Motor neuron (in vitro differentiated cells): ENCODE results near the gene CACNA2D1. TPM values are rescaled to one million over a fixed set of nuclear protein-coding genes. Genes with fewer than 3 reads are reported as not detected.

Experiments used
- ATAC-seq, 8 experiments: fragments of 200-7000 bp; cut with Tn5 transposase; replicated peaks in 6 of 8; 2 replicates each; pipeline ENCODE4 v1.8.0; 2021; ENCODE audit warnings: mild to moderate bottlenecking in 8 of 8, moderate library complexity in 8 of 8
- H3K27ac ChIP-seq, 2 donors: fragments of 250-450 bp; sonication (Bioruptor Pico); 2 replicates each; pipeline ENCODE4 v1.9.0; 2021; ENCODE audit warnings: antibody characterized with exemption in 2 of 2, mild to moderate bottlenecking in 2 of 2, moderate library complexity in 1 of 2
- H3K4me1 ChIP-seq, 2 donors: fragments of 250-450 bp; sonication (Bioruptor Pico); replicated peaks in 1 of 2; 2 replicates each; pipeline ENCODE4 v1.6.1; 2021; ENCODE audit warnings: antibody characterized with exemption in 2 of 2, mild to moderate bottlenecking in 2 of 2, moderate library complexity in 1 of 2
- H3K4me3 ChIP-seq, 5 donors: fragments of 250-450 bp; sonication (Bioruptor Pico); 2 replicates each; pipeline ENCODE4 v1.9.0; 2021; ENCODE audit warnings: antibody characterized with exemption in 5 of 5, mild to moderate bottlenecking in 5 of 5, moderate library complexity in 4 of 5
- WGBS, 10 experiments: fragments of 450-650 bp; shearing (Covaris generic); methylation state at CpG; one replicate each; pipeline ENCODE4 v1.0.0; 2022; 5-methylcytosine and 5-hydroxymethylcytosine counted together
- in situ Hi-C, 9 experiments: fragments of 400-800 bp; cut with MboI; loops; one replicate each; pipeline ENCODE4 v1.15.0; 2021; ENCODE audit warnings: low sequenced_read_pairs in 9 of 9, low pct_unique_long_range_greater_than_20kb in 2 of 9; ENCODE audit not compliant: unreplicated experiment in 9 of 9
- total RNA-seq, 8 experiments: library from RNA; unstranded; fragments of 300-600 nt; gene quantifications; 2 replicates each; pipeline versions ENCODE4 v1.2.3 to v1.2.4, GENCODE V29; 2022

Gene CACNA2D1
- total RNA-seq, 8 experiments from 2014 or later = 9.7 to 72.9 (median 27.1) TPM

DNA sequence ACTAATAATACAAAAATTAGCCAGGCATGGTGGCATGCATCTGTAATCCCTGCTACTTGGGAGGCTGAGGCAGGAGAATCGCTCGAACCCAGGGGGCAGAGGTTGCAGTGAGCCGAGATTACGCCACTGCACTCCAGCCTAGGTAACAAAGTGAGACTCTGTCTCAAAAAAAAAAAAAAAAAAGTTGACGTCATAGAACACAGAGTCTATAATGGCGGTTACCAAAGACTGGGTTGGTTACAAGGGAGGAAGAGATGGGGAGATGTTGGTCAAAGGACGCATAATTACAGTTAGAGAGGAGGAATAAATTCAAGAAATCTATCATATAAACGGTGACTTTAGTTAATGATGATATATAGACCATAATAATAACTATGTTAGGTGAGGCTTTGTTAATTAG is 364.1 kb downstream of the CACNA2D1 start:
- ATAC-seq = no peak
- Histone ChIP-seq H3K27ac (no peak overlapping the region), H3K4me3 (no peak overlapping the region), H3K4me1 (peaks cover 0 to 9% of the 10 kb centered on the region in 2 donors)
- 80 to 100% (median 93%) methylated on average over 3 to 8 of the region's 8 CpGs for WGBS, 10 experiments
- in situ Hi-C loops = no loop called here

DNA sequence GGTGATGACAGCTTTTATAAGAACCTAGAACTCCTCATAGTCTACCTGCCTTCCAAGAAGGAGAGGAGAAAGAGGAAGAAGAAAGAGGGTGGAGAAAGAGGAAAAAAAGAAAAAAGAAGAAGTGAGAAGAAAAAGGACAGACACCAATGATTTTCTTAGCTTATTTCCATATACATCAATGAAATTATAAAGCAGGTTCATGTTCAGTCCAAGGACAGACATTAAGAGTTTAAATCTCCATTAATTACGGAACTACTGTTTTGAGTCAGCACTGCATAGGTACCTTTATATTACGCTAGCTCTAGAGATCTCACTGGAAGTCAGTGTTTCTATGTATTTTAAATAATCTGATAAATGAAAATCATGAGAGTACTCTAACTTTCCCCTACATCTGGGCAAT is 364.8 kb downstream of the CACNA2D1 start:
- no peak overlapping the region for H3K27ac ChIP-seq
- in situ Hi-C loops = no loop called here
- no peak overlapping the region for H3K4me3 ChIP-seq
- WGBS, 10 experiments = 80 to 100% (median 98%) methylated on average over 1 to 2 of the region's 2 CpGs; no CpG with 5 or more reads in 2 of the 10 experiments
- no peak for ATAC-seq
- peaks cover 0 to 9% of the 10 kb centered on the region in 2 donors for H3K4me1 ChIP-seq

DNA sequence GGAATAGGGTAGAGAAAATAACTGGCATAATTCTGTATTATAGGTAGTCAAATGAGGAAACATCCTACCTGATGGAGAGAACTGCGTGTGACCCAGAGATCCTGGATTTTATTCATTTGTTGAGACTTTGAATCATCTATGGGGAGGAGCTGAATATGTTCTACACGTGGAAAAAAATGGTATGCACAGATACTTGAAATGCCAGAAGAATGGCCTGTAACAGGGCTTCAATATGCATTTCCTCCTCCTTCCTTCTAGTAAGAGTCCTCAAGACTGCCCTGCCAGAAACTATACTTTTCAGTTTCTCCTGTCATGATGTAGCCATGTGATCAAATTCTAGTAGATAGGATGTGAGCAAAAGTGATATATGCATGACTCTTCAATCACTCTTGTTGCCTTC is 372.1 kb downstream of the CACNA2D1 start:
- H3K4me1 ChIP-seq = no peaks in the 10 kb centered on the region
- no peak overlapping the region for H3K27ac ChIP-seq
- WGBS, 10 experiments = 0 to 88% (median 60%) methylated on average over 1 to 2 of the region's 2 CpGs; no CpG with 5 or more reads in 3 of the 10 experiments
- in situ Hi-C loops = no loop called here
- peak in 2 of 8 experiments; percentile 42 to 91 for ATAC-seq
- H3K4me3 ChIP-seq = no peak overlapping the region

DNA sequence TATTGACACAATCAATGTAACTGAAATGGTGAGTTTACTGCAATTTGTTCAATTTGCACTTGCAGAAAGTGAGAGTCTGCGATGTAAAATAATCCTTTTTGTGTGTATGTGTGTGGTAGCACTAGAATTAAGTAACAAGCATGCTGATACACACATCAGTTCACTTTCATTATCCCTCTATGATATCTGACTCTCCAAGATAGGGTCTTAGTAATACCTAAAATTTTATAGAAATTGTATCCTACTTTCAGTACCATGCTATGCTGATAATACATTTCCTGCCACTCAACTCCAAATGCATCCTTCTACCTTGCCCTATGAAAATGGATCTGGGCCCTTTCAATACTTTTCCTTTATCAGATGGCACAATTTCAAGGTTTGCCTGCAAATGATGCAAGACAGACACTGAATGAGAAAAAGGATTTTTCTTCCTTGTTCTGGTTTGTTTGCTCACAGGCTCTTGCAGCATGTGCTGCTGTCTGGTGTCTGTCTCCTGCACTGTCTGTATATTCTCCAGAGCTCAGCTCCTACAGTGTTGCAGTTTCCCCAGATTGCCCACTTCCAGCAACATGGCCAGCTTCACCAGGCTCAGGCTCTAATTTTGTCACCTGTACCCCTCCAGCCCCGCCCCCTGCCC is 375.8 kb downstream of the CACNA2D1 start:
- no peaks in the 10 kb centered on the region for H3K4me1 ChIP-seq
- no peak overlapping the region for H3K4me3 ChIP-seq
- WGBS, 10 experiments = 60 to 100% (median 96%) methylated on average over 1 of the region's 2 CpGs; no CpG with 5 or more reads in 2 of the 10 experiments
- H3K27ac ChIP-seq = no peak overlapping the region
- ATAC-seq = no peak
- in situ Hi-C loops = no loop called here

DNA sequence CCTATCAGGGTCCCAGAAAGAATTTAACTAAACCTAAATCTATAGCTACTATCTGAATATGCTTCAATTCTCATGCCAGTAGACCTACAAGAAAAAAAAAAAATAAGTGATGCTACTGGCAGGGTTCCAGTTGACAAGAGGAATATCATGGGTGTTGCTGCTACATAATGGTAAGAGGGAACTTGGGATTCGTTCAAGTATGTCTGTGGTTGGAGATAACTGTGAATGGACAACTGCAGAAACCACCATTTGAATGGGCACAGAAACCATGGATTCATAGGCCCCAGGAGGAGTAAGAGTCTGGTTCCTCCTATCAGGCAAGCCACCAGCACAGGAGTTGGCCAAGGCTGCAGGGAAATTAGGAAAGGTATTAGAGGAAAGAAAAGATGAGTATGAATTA is 386.1 kb downstream of the CACNA2D1 start:
- in situ Hi-C loops = no loop called here
- Histone ChIP-seq H3K4me1 (no peaks in the 10 kb centered on the region), H3K4me3 (no peak overlapping the region), H3K27ac (no peak overlapping the region)
- no peak for ATAC-seq
- WGBS, 10 experiments = 63 to 100% (median 89%) methylated on average over 1 of the region's 1 CpG; no CpG with 5 or more reads in 5 of the 10 experiments

DNA sequence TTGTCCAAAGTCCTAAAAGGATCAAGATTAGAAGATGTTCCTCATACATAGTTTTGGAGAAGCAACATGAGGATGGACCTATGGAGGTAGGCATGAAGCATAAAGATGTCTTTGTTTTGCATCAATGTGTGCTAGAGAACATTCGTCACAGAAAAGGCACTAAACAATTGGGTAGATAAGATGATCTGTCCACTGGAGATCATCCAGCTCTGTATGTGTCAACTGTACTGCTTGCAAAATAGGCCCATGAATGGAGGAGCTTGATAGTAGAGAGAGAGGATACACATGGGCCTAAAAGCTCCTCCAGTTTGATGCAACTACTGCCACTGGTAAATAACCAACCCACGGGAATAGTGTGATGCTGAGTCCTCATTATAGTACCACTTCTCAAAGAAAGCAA is 387.3 kb downstream of the CACNA2D1 start:
- in situ Hi-C loops = no loop called here
- Histone ChIP-seq H3K27ac (no peak overlapping the region), H3K4me3 (no peak overlapping the region), H3K4me1 (no peaks in the 10 kb centered on the region)
- no peak for ATAC-seq
- 33 to 100% (median 97%) methylated on average over 1 to 2 of the region's 2 CpGs; no CpG with 5 or more reads in 2 of the 10 experiments for WGBS, 10 experiments

DNA sequence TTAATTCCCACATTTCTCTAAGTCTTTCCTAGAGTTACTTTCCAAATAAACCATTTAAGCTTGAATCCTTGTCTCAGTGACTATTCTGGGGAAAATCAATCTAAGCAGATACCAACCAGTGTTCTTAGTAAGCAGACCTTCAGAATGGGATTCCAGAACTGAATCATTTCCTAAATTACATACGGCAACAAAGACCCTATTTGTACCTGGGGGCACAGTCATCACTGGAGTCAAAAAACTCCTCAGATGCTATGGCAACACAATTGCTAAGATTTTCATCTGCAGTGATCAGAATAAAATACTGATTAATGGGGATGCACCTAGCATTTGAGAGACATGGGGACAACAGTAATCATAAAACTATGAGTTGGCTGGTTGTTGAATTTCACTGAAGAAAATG is 389.0 kb downstream of the CACNA2D1 start:
- Histone ChIP-seq H3K4me1 (no peaks in the 10 kb centered on the region), H3K27ac (no peak overlapping the region), H3K4me3 (no peak overlapping the region)
- in situ Hi-C loops = no loop called here
- ATAC-seq = no peak
- WGBS, 10 experiments = 78 to 100% (median 100%) methylated on average over 1 of the region's 1 CpG; no CpG with 5 or more reads in 4 of the 10 experiments

DNA sequence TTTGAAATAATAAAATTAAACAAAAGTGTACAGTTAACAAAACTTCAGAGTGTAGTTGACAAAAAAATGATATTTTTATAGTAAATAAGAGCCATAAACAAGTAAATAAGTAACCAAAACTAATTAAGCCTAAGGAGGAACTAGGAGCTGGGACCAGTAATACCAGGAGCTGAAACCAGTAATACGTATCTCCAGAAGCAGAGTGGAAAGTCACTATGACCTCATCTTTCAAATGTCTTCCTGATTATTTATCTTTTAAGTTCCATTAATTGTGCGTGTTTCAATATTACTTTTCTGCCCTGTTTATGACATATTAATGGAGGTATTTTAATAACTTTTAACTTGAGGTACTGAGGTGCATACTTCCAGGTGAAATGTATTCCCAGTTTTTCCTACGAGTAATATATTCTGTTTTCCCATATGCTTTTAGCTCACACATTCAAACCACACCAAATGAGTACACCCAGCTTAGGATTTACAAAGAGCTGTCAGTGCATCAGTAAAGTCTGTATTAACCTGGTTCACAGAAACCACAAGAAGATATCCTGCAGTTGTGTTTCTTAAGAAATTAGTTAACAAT is 390.0 kb downstream of the CACNA2D1 start:
- no peaks in the 10 kb centered on the region for H3K4me1 ChIP-seq
- in situ Hi-C loops = no loop called here
- WGBS, 10 experiments = 88 to 100% (median 94%) methylated on average over 1 to 3 of the region's 3 CpGs
- no peak for ATAC-seq
- H3K27ac ChIP-seq = no peak overlapping the region
- no peak overlapping the region for H3K4me3 ChIP-seq

DNA sequence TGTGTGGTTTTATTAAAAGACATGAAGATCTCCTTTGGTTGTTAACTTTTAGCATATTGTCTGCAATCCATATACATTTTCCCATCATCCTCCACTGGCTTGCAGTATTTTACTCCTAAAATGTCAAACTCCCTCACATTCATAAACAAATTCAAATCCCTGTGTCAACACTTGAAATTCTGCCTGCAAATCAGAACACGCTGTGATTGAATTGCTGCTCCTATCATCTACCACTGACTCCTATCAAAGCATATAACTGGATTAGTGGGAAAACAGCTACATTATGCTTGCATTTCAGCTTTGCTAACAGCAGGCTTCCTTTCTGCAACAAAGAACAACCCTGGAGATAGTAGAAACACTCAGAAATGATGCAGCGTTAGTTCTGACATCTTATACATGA is 392.0 kb downstream of the CACNA2D1 start:
- no peak overlapping the region for H3K4me3 ChIP-seq
- no peak overlapping the region for H3K27ac ChIP-seq
- peak in 1 of 8 experiments; percentile 24 for ATAC-seq
- H3K4me1 ChIP-seq = no peaks in the 10 kb centered on the region
- in situ Hi-C loops = no loop called here
- 40 to 100% (median 73%) methylated on average over 1 to 2 of the region's 2 CpGs; no CpG with 5 or more reads in 2 of the 10 experiments for WGBS, 10 experiments

DNA sequence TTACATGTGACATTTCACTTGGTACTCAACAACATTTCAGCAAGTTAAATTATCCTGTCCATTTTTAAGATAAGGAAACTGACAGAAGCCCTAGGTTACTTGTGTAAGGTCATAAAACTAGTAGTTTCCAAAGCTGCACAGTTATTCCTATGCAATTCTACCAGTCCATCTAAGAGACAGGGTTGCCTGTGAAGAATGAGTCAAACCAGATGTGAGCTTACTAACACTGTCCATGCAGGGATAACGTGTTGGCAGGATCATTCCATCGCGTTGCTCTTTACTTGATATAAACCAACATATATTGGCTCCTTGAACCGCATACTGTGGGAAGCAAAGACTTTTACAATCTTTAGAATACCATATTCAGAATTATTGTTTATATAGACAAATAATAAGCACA is 392.8 kb downstream of the CACNA2D1 start:
- Histone ChIP-seq H3K27ac (no peak overlapping the region), H3K4me1 (no peaks in the 10 kb centered on the region), H3K4me3 (no peak overlapping the region)
- in situ Hi-C loops = no loop called here
- WGBS, 10 experiments = 26 to 100% (median 94%) methylated on average over 1 to 4 of the region's 4 CpGs; no CpG with 5 or more reads in 2 of the 10 experiments
- ATAC-seq = peak in 3 of 8 experiments; percentile 44 to 66 (median 45)

DNA sequence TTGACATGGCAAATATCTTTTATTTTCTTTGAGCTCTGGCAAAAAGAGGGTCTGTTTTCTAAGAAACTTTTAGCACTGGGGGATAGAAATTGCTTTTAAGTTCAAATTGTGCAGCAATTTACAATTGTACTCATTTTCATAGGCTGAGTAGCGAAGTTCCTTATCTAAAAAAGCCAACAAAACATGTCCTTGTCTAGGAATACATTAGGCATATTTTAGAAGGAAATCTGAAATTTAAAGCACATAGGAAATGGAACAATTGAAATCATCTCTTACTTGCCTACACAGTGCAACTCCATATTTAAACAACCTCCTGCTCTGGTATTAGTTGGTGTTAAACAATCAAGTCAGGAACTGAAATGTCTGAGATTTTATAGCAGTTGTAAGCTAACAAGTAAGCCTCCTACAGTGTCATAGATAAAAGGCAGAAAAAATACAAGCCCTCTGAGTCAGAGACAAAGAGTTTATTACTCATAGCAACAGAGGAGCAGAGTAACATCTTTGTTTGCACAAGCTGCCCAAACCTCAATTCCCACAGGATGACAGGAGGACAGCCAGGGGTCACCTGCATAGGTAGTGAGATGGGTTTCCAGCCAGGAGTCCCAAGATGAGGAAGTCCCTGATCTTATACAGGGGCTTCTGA is 393.6 kb downstream of the CACNA2D1 start:
- 20 to 100% (median 93%) methylated on average over 1 of the region's 1 CpG; no CpG with 5 or more reads in 2 of the 10 experiments for WGBS, 10 experiments
- Histone ChIP-seq H3K4me3 (no peak overlapping the region), H3K4me1 (no peaks in the 10 kb centered on the region), H3K27ac (no peak overlapping the region)
- ATAC-seq = peak; percentile 53 to 97 (median 69)
- in situ Hi-C loops = loop anchor here in 8 of 9 experiments (10.0 to 25.0 kb wide), 7 partner anchors 437 to 687 kb away; no protein-coding TSS in a partner anchor

DNA sequence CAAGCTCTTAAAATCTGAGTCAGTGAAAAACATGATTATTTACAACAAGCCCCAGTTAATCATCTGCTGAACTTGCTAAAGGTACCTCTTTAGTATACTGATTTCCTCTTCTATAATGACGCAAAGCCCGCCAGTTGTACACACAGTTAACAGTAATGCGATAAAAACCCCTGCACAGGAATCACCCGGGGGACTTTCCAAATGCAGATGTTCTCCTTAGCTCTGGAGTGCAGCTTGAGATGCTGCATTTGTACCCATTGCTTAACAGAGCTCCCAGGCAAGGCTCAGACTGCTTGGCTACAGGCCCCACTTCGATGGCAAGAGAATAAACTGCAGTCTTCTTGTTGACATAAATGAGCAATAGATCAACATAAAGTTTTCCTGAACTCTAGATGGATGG is 394.1 kb downstream of the CACNA2D1 start:
- in situ Hi-C loops = loop anchor here in 8 of 9 experiments (10.0 to 25.0 kb wide), 7 partner anchors 438 to 688 kb away; no protein-coding TSS in a partner anchor
- 65 to 100% (median 86%) methylated on average over 2 to 5 of the region's 5 CpGs; no CpG with 5 or more reads in 1 of the 10 experiments for WGBS, 10 experiments
- Histone ChIP-seq H3K4me3 (no peak overlapping the region), H3K27ac (no peak overlapping the region), H3K4me1 (no peaks in the 10 kb centered on the region)
- ATAC-seq = peak in 1 of 8 experiments; percentile 7

DNA sequence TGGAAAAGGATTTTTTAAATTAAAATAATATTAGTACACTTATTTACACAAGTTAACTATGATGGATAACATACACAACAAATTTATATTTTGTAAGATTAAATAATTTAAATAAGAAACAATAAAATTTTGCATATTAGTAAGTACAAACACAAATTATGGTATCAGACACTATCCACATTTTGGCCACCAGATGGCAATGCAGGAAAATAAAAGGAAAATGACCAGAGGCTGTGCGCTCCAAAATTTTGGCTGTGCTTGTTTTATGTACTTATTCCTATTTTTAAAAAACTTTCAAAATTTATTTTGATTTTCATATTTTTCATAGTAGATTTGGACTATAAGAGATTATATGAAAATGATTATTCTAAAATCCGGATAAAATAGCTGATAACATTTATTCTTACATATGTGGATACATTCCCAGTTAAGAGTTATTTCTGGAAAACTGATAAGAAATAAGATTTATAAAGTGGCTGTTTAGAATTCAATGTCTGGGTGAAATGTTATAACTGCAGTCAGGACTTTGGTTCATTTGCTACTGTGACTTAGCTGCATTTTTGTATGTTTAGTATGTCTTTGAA is 399.0 kb downstream of the CACNA2D1 start:
- ATAC-seq = peak in 2 of 8 experiments; percentile 17 to 46
- WGBS, 10 experiments = 0 to 48% (median 20%) methylated on average over 2 of the region's 2 CpGs; no CpG with 5 or more reads in 1 of the 10 experiments
- in situ Hi-C loops = loop anchor here in 8 of 9 experiments (10.0 to 25.0 kb wide), 7 partner anchors 443 to 693 kb away; no protein-coding TSS in a partner anchor

More for the DNA sequence above, 399.0 kb downstream of the CACNA2D1 start:
- Histone ChIP-seq H3K4me1 (no peaks in the 10 kb centered on the region), H3K27ac (no peak overlapping the region), H3K4me3 (no peak overlapping the region)
